ENCODE results near the gene MKNK1.

Gene MKNK1

DNA sequence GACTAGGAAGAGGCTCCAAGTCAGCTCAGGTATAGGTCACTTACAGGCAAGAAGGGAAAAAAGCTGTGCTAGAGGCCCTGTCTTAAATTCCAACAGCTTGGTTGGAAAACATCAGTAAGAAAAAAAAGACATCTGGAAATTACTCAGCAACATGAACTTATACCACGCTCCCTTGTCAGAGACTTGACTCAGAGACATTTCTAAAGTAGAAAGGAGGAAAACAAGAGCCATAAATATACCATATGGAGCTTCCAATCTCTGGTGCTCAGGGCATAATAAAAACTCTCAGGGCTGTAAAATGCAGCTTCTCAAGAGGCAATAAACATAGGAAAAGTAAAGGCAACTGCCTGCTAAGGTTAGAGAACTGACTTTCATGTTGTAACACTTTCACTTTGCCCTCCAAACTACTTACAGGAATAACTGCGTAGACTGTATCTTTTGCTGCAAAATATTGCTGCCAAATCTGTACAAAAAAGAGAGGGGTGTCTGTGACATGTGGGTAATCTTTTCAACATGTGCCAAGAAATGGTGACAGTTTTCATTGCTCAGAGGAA, 49.4 kb upstream of the MKNK1 start:
- Histone ChIP-seq H3K27ac (ENCODE audit: extremely low read depth, low read depth, low read length) (no peak overlapping the region), H3K4me1 (ENCODE audit: control insufficient read depth, insufficient read depth, low read length) (no peaks in the 10 kb centered on the region), H3K9me3 (ENCODE audit: control insufficient read depth, insufficient read depth, low read depth, low read length) (no peaks in the 10 kb centered on the region), H3K36me3 (ENCODE audit: control insufficient read depth in 2 of 2, insufficient read depth in 1 of 2, low read length in 2 of 2) (peaks cover 30 to 89% of the 10 kb centered on the region in 2 experiments), H3K4me3 (ENCODE audit: low read depth, low read length) (no peak overlapping the region)
- ChIA-PET CTCF (interaction anchor here (0.6 kb wide), 2 partner anchors 30 to 210 kb away, joined by 3 to 10 read pairs; no protein-coding TSS in a partner anchor), POLR2A (interaction anchor here (0.9 kb wide), 1 partner anchor 14 kb away, joined by 3 read pairs; the partner anchor contains the start of gene ATPAF1)
- TF ChIP-seq ZNF239 (tag by site-specific recombination; IDR thresholded peaks at IDR 0.05) (no peak), KLF10 (tag by site-specific recombination; IDR thresholded peaks at IDR 0.05) (no peak), ZNF350 (tag by site-specific recombination; IDR thresholded peaks at IDR 0.05) (no peak), ZNF830 (tag by site-specific recombination; IDR thresholded peaks at IDR 0.05; ENCODE audit: low read depth) (no peak), FEZF1 (tag by site-specific recombination; IDR thresholded peaks at IDR 0.05) (peak; percentile 89), ZBTB17 (tag by site-specific recombination; IDR thresholded peaks at IDR 0.05) (no peak), OVOL3 (tag by site-specific recombination; IDR thresholded peaks at IDR 0.05) (no peak), HOXC10 (CRISPR knock-in tag; IDR thresholded peaks at IDR 0.05) (no peak), ZNF548 (tag by site-specific recombination; IDR thresholded peaks at IDR 0.05) (no peak), REPIN1 (tag by site-specific recombination; IDR thresholded peaks at IDR 0.05; ENCODE audit: low read depth) (no peak), ZNF114 (tag by site-specific recombination; IDR thresholded peaks at IDR 0.05) (no peak), ZBTB48 (tag by site-specific recombination; IDR thresholded peaks at IDR 0.05) (peak; percentile 72), OSR2 (tag by site-specific recombination; IDR thresholded peaks at IDR 0.05) (peak; percentile 63), KLF1 (tag by site-specific recombination; IDR thresholded peaks at IDR 0.05) (no peak), YY2 (tag by site-specific recombination; IDR thresholded peaks at IDR 0.05) (no peak), BCL11A (tag by site-specific recombination; IDR thresholded peaks at IDR 0.05; ENCODE audit: low read depth) (no peak), ZNF138 (tag by site-specific recombination; IDR thresholded peaks at IDR 0.05; ENCODE audit: borderline replicate concordance) (no peak)
- TF ChIP-seq, protein P1, sequence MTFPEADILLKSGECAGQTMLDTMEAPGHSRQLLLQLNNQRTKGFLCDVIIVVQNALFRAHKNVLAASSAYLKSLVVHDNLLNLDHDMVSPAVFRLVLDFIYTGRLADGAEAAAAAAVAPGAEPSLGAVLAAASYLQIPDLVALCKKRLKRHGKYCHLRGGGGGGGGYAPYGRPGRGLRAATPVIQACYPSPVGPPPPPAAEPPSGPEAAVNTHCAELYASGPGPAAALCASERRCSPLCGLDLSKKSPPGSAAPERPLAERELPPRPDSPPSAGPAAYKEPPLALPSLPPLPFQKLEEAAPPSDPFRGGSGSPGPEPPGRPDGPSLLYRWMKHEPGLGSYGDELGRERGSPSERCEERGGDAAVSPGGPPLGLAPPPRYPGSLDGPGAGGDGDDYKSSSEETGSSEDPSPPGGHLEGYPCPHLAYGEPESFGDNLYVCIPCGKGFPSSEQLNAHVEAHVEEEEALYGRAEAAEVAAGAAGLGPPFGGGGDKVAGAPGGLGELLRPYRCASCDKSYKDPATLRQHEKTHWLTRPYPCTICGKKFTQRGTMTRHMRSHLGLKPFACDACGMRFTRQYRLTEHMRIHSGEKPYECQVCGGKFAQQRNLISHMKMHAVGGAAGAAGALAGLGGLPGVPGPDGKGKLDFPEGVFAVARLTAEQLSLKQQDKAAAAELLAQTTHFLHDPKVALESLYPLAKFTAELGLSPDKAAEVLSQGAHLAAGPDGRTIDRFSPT (tag by site-specific recombination; IDR thresholded peaks at IDR 0.05): no peak
- TF ChIP-seq, protein P2, sequence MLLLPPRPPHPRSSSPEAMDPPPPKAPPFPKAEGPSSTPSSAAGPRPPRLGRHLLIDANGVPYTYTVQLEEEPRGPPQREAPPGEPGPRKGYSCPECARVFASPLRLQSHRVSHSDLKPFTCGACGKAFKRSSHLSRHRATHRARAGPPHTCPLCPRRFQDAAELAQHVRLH (tag by site-specific recombination; IDR thresholded peaks at IDR 0.05): 0 out of 2 replicates have a peak, but pooled peaks have one; percentile 30
- TF ChIP-seq, protein P3, sequence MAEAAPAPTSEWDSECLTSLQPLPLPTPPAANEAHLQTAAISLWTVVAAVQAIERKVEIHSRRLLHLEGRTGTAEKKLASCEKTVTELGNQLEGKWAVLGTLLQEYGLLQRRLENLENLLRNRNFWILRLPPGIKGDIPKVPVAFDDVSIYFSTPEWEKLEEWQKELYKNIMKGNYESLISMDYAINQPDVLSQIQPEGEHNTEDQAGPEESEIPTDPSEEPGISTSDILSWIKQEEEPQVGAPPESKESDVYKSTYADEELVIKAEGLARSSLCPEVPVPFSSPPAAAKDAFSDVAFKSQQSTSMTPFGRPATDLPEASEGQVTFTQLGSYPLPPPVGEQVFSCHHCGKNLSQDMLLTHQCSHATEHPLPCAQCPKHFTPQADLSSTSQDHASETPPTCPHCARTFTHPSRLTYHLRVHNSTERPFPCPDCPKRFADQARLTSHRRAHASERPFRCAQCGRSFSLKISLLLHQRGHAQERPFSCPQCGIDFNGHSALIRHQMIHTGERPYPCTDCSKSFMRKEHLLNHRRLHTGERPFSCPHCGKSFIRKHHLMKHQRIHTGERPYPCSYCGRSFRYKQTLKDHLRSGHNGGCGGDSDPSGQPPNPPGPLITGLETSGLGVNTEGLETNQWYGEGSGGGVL (tag by site-specific recombination; IDR thresholded peaks at IDR 0.05): no peak
- TF ChIP-seq, protein P4, sequence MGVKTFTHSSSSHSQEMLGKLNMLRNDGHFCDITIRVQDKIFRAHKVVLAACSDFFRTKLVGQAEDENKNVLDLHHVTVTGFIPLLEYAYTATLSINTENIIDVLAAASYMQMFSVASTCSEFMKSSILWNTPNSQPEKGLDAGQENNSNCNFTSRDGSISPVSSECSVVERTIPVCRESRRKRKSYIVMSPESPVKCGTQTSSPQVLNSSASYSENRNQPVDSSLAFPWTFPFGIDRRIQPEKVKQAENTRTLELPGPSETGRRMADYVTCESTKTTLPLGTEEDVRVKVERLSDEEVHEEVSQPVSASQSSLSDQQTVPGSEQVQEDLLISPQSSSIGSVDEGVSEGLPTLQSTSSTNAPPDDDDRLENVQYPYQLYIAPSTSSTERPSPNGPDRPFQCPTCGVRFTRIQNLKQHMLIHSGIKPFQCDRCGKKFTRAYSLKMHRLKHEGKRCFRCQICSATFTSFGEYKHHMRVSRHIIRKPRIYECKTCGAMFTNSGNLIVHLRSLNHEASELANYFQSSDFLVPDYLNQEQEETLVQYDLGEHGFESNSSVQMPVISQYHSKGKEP (tag by site-specific recombination; IDR thresholded peaks at IDR 0.05): peak; percentile 69
- TF ChIP-seq, protein P5, sequence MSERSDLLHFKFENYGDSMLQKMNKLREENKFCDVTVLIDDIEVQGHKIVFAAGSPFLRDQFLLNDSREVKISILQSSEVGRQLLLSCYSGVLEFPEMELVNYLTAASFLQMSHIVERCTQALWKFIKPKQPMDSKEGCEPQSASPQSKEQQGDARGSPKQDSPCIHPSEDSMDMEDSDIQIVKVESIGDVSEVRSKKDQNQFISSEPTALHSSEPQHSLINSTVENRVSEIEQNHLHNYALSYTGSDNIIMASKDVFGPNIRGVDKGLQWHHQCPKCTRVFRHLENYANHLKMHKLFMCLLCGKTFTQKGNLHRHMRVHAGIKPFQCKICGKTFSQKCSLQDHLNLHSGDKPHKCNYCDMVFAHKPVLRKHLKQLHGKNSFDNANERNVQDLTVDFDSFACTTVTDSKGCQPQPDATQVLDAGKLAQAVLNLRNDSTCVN (tag by site-specific recombination; optimal IDR thresholded peaks at IDR 0.05): no peak
- TF ChIP-seq, protein P6, sequence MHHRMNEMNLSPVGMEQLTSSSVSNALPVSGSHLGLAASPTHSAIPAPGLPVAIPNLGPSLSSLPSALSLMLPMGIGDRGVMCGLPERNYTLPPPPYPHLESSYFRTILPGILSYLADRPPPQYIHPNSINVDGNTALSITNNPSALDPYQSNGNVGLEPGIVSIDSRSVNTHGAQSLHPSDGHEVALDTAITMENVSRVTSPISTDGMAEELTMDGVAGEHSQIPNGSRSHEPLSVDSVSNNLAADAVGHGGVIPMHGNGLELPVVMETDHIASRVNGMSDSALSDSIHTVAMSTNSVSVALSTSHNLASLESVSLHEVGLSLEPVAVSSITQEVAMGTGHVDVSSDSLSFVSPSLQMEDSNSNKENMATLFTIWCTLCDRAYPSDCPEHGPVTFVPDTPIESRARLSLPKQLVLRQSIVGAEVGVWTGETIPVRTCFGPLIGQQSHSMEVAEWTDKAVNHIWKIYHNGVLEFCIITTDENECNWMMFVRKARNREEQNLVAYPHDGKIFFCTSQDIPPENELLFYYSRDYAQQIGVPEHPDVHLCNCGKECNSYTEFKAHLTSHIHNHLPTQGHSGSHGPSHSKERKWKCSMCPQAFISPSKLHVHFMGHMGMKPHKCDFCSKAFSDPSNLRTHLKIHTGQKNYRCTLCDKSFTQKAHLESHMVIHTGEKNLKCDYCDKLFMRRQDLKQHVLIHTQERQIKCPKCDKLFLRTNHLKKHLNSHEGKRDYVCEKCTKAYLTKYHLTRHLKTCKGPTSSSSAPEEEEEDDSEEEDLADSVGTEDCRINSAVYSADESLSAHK (tag by site-specific recombination; IDR thresholded peaks at IDR 0.05): peak; percentile 69; the same call in 1 of the 2 replicates
- TF ChIP-seq, protein P7, sequence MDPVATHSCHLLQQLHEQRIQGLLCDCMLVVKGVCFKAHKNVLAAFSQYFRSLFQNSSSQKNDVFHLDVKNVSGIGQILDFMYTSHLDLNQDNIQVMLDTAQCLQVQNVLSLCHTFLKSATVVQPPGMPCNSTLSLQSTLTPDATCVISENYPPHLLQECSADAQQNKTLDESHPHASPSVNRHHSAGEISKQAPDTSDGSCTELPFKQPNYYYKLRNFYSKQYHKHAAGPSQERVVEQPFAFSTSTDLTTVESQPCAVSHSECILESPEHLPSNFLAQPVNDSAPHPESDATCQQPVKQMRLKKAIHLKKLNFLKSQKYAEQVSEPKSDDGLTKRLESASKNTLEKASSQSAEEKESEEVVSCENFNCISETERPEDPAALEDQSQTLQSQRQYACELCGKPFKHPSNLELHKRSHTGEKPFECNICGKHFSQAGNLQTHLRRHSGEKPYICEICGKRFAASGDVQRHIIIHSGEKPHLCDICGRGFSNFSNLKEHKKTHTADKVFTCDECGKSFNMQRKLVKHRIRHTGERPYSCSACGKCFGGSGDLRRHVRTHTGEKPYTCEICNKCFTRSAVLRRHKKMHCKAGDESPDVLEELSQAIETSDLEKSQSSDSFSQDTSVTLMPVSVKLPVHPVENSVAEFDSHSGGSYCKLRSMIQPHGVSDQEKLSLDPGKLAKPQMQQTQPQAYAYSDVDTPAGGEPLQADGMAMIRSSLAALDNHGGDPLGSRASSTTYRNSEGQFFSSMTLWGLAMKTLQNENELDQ (tag by site-specific recombination; IDR thresholded peaks at IDR 0.05; ENCODE audit: low read depth): no peak

All from HEK293 (cell line).